H1 (cell line): ENCODE measurements around the gene TADA2B. TPM values are rescaled to one million over a fixed set of nuclear protein-coding genes. Genes with fewer than 3 reads are reported as not detected.

Source experiments
- CEBPB ChIP-seq: IDR thresholded peaks from 2 replicates; pipeline ENCODE4 v1.6.1; 2012; ENCODE audit warnings: low read depth, low read length
- polyA plus RNA-seq, 7 experiments: library from polyadenylated mRNA; depleted of rRNA in 3 of 7; stranded (reverse) in 5 of 7; unstranded in 2 of 7; fragments of >200 nt in 5 of 7; fragments of 200-250 nt in 2 of 7; gene quantifications; 1 replicate in 5 of 7; 2 replicates in 1 of 7; 4 replicates in 1 of 7; pipeline versions ENCODE4 v1.2.1 to v1.2.3, GENCODE V29; 2011 to 2013; ENCODE audit warnings: missing spikeins in 2 of 7, mixed read lengths in 2 of 7
- total RNA-seq: library from RNA; stranded (reverse); fragmentation: NEBNext Ultra II Directional; extraction: Animal tissue kit (Norgen Biotek cat#: 25700); gene quantifications from 2 replicates; pipeline ENCODE4 v1.2.1, GENCODE V29; 2021
- TF ChIP-seq, protein P1 (sequence below): fragments of 300-600 bp; sonication (generic); IDR thresholded peaks from 2 replicates; pipeline ENCODE4 v1.7.1; 2012; ENCODE audit warnings: low read length, moderate library complexity, mild to moderate bottlenecking, inconsistent platforms; ENCODE audit not compliant: insufficient replicate concordance

TADA2B gene
- total and polyA plus RNA-seq, 2 of the 8 experiments (the other 6 are each of a cell fraction or from before 2014, with no cell fraction given), result 5.7 to 12.1 TPM

- TF ChIP-seq, protein P1, sequence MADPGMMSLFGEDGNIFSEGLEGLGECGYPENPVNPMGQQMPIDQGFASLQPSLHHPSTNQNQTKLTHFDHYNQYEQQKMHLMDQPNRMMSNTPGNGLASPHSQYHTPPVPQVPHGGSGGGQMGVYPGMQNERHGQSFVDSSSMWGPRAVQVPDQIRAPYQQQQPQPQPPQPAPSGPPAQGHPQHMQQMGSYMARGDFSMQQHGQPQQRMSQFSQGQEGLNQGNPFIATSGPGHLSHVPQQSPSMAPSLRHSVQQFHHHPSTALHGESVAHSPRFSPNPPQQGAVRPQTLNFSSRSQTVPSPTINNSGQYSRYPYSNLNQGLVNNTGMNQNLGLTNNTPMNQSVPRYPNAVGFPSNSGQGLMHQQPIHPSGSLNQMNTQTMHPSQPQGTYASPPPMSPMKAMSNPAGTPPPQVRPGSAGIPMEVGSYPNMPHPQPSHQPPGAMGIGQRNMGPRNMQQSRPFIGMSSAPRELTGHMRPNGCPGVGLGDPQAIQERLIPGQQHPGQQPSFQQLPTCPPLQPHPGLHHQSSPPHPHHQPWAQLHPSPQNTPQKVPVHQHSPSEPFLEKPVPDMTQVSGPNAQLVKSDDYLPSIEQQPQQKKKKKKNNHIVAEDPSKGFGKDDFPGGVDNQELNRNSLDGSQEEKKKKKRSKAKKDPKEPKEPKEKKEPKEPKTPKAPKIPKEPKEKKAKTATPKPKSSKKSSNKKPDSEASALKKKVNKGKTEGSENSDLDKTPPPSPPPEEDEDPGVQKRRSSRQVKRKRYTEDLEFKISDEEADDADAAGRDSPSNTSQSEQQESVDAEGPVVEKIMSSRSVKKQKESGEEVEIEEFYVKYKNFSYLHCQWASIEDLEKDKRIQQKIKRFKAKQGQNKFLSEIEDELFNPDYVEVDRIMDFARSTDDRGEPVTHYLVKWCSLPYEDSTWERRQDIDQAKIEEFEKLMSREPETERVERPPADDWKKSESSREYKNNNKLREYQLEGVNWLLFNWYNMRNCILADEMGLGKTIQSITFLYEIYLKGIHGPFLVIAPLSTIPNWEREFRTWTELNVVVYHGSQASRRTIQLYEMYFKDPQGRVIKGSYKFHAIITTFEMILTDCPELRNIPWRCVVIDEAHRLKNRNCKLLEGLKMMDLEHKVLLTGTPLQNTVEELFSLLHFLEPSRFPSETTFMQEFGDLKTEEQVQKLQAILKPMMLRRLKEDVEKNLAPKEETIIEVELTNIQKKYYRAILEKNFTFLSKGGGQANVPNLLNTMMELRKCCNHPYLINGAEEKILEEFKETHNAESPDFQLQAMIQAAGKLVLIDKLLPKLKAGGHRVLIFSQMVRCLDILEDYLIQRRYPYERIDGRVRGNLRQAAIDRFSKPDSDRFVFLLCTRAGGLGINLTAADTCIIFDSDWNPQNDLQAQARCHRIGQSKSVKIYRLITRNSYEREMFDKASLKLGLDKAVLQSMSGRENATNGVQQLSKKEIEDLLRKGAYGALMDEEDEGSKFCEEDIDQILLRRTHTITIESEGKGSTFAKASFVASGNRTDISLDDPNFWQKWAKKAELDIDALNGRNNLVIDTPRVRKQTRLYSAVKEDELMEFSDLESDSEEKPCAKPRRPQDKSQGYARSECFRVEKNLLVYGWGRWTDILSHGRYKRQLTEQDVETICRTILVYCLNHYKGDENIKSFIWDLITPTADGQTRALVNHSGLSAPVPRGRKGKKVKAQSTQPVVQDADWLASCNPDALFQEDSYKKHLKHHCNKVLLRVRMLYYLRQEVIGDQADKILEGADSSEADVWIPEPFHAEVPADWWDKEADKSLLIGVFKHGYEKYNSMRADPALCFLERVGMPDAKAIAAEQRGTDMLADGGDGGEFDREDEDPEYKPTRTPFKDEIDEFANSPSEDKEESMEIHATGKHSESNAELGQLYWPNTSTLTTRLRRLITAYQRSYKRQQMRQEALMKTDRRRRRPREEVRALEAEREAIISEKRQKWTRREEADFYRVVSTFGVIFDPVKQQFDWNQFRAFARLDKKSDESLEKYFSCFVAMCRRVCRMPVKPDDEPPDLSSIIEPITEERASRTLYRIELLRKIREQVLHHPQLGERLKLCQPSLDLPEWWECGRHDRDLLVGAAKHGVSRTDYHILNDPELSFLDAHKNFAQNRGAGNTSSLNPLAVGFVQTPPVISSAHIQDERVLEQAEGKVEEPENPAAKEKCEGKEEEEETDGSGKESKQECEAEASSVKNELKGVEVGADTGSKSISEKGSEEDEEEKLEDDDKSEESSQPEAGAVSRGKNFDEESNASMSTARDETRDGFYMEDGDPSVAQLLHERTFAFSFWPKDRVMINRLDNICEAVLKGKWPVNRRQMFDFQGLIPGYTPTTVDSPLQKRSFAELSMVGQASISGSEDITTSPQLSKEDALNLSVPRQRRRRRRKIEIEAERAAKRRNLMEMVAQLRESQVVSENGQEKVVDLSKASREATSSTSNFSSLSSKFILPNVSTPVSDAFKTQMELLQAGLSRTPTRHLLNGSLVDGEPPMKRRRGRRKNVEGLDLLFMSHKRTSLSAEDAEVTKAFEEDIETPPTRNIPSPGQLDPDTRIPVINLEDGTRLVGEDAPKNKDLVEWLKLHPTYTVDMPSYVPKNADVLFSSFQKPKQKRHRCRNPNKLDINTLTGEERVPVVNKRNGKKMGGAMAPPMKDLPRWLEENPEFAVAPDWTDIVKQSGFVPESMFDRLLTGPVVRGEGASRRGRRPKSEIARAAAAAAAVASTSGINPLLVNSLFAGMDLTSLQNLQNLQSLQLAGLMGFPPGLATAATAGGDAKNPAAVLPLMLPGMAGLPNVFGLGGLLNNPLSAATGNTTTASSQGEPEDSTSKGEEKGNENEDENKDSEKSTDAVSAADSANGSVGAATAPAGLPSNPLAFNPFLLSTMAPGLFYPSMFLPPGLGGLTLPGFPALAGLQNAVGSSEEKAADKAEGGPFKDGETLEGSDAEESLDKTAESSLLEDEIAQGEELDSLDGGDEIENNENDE, result no peak
- TF ChIP-seq CEBPB, result 0 out of 2 replicates have a peak, but pooled peaks have one; percentile 27
Measured at GRCh38 chr4:7021355-7021754, 21.8 kb upstream of the TADA2B start (continued).
